DOHH2 (cell line): ENCODE measurements around the gene TRAT1.

Experiments used
- CTCF ChIP-seq: fragments of 200-600 bp; sonication (generic); IDR thresholded peaks from one replicate; pipeline ENCODE4 v1.5.1; 2014; ENCODE audit warnings: antibody characterized with exemption, mild to moderate bottlenecking, low read depth, low read length; ENCODE audit not compliant: poor library complexity, severe bottlenecking
- EZH2phosphoT487 ChIP-seq: fragments of 200-600 bp; sonication (generic); IDR thresholded peaks from 2 replicates; pipeline ENCODE4 v1.6.1; 2017; ENCODE audit warnings: borderline replicate concordance, mild to moderate bottlenecking, antibody characterized with exemption, low read length, moderate library complexity, mixed read lengths

- no peak for TF ChIP-seq CTCF
- no peak for TF ChIP-seq EZH2phosphoT487
These were observed 2.0 kb upstream of the TRAT1 start for GRCh38 chr3:108820586-108820985.
